ENCODE measurements around the gene NOX5. TPM values are rescaled to one million over a fixed set of nuclear protein-coding genes. Genes with fewer than 3 reads are reported as not detected.

The NOX5 gene
- total and polyA plus RNA-seq, 4 donors: under 0.01 to 0.08 (median 0.01) TPM

- TF ChIP-seq MAX (IDR thresholded peaks at IDR 0.05): no peak
- TF ChIP-seq FOXA2 (IDR thresholded peaks at IDR 0.05): no peak
- no peak for TF ChIP-seq HNF4A (conservative IDR thresholded peaks at IDR 0.05)
- TF ChIP-seq YY1 (IDR thresholded peaks at IDR 0.05): no peak
- no peak for TF ChIP-seq SP1 (IDR thresholded peaks at IDR 0.05)
- TF ChIP-seq FOXA1 (IDR thresholded peaks at IDR 0.05): no peak
- no peak for TF ChIP-seq EGR1 (IDR thresholded peaks at IDR 0.05; ENCODE audit: low read depth in 2 of 2)
- TF ChIP-seq JUND (IDR thresholded peaks at IDR 0.05): no peak
- TF ChIP-seq REST (IDR thresholded peaks at IDR 0.05): no peak
- no peak for TF ChIP-seq NR2F2 (IDR thresholded peaks at IDR 0.05)
- no peak for TF ChIP-seq CTCF (IDR thresholded peaks at IDR 0.05; ENCODE audit: low read depth, low read length, missing input control)
- TF ChIP-seq ZBTB33 (IDR thresholded peaks at IDR 0.05): no peak
- TF ChIP-seq RXRA (IDR thresholded peaks at IDR 0.05): no peak
- no peak for TF ChIP-seq GABPA (IDR thresholded peaks at IDR 0.05 in 1 of 2, conservative IDR thresholded peaks at IDR 0.05 in 1 of 2)
- Histone ChIP-seq H3K9ac (ENCODE audit: low read depth in 1 of 2, low read length in 2 of 2) (no peak overlapping the region), H3K36me3 (ENCODE audit: control insufficient read depth in 4 of 4, insufficient read depth in 3 of 4, low read depth in 1 of 4, low read length in 3 of 4) (no peaks in the 10 kb centered on the region), H3K27ac (ENCODE audit: low read depth in 1 of 2, low read length in 2 of 2) (no peak overlapping the region), H3K4me1 (ENCODE audit: control insufficient read depth in 4 of 4, insufficient read depth in 4 of 4, low read length in 3 of 4) (peaks cover 0 to 7% (median 6%) of the 10 kb centered on the region in 4 donors), H3K4me3 (ENCODE audit: low read depth in 1 of 3, low read length in 3 of 3) (no peak overlapping the region), H3K9me3 (ENCODE audit: control insufficient read depth in 4 of 4, low read length in 3 of 4) (no peaks in the 10 kb centered on the region), H3K27me3 (ENCODE audit: control insufficient read depth in 4 of 4, insufficient read depth in 4 of 4, low read length in 3 of 4) (no peaks in the 10 kb centered on the region)
- no peak for DNase-seq (ENCODE audit: low spot score)
- 83% methylated on average over 3 of the region's 3 CpGs for WGBS
Observed at GRCh38 chr15:69064649-69065048, 50.2 kb downstream of the NOX5 start.

Measured in liver (tissue), 9 donors.